ENCODE results near the gene IL1RAPL1. TPM values are rescaled to one million over a fixed set of nuclear protein-coding genes. Genes with fewer than 3 reads are reported as not detected.
"Not testable (repeated sequence)": the region's sequence is repeated elsewhere in the genome, so short reads cannot be mapped to it uniquely, and the experiment has no call there.

IL1RAPL1 gene
- total RNA-seq, 1 experiment from 2014 or later, result not detected

GRCh38 chrX:29308726-29309125 is 721.5 kb downstream of the IL1RAPL1 start:
- intact Hi-C loops (cut with micrococcal nuclease), result no loop called here
- H3K4me3 Mint-ChIP-seq (ENCODE audit: unreplicated experiment), result no peak overlapping the region
- no TSS peak for BruUV-seq (replicated peaks)
- TF ChIP-seq CTCF (IDR thresholded peaks at IDR 0.05; ENCODE audit: unreplicated experiment), result no peak
- no peaks in the 10 kb centered on the region for H3K9me3 Mint-ChIP-seq (ENCODE audit: unreplicated experiment)
- H3K36me3 Mint-ChIP-seq (ENCODE audit: insufficient read depth, unreplicated experiment), result no peaks in the 10 kb centered on the region
- H3K4me1 Mint-ChIP-seq (ENCODE audit: insufficient read depth, unreplicated experiment), result no peaks in the 10 kb centered on the region
- no peak overlapping the region for H3K27ac Mint-ChIP-seq (ENCODE audit: low read depth, unreplicated experiment)
- no peak for DNase-seq (ENCODE audit: unreplicated experiment)
- CTCF ChIA-PET, result no interaction called here
- POLR2A ChIA-PET, result no interaction called here
- H3K27me3 Mint-ChIP-seq (ENCODE audit: insufficient read depth, unreplicated experiment), result peaks cover 55% of the 10 kb centered on the region

- Mint-ChIP-seq H3K4me1 (ENCODE audit: insufficient read depth, unreplicated experiment) (no peaks in the 10 kb centered on the region), H3K27ac (ENCODE audit: low read depth, unreplicated experiment) (no peak overlapping the region), H3K9me3 (ENCODE audit: unreplicated experiment) (no peaks in the 10 kb centered on the region), H3K27me3 (ENCODE audit: insufficient read depth, unreplicated experiment) (peaks cover 25% of the 10 kb centered on the region), H3K4me3 (ENCODE audit: unreplicated experiment) (no peak overlapping the region), H3K36me3 (ENCODE audit: insufficient read depth, unreplicated experiment) (no peaks in the 10 kb centered on the region)
- no TSS peak for BruUV-seq (replicated peaks)
- DNase-seq (ENCODE audit: unreplicated experiment), result no peak
- intact Hi-C loops (cut with micrococcal nuclease), result no loop called here
- CTCF ChIA-PET, result no interaction called here
- POLR2A ChIA-PET, result no interaction called here
- TF ChIP-seq CTCF (IDR thresholded peaks at IDR 0.05; ENCODE audit: unreplicated experiment), result no peak
These were observed 728.7 kb downstream of the IL1RAPL1 start for GRCh38 chrX:29315931-29316330.

- intact Hi-C loops (cut with micrococcal nuclease), result no loop called here
- Mint-ChIP-seq H3K9me3 (ENCODE audit: unreplicated experiment) (no peaks in the 10 kb centered on the region), H3K4me3 (ENCODE audit: unreplicated experiment) (no peak overlapping the region), H3K4me1 (ENCODE audit: insufficient read depth, unreplicated experiment) (no peaks in the 10 kb centered on the region), H3K36me3 (ENCODE audit: insufficient read depth, unreplicated experiment) (no peaks in the 10 kb centered on the region), H3K27me3 (ENCODE audit: insufficient read depth, unreplicated experiment) (peaks cover 32% of the 10 kb centered on the region), H3K27ac (ENCODE audit: low read depth, unreplicated experiment) (no peak overlapping the region)
- BruUV-seq (replicated peaks), result no TSS peak
- POLR2A ChIA-PET, result no interaction called here
- CTCF ChIA-PET, result no interaction called here
- peak; percentile 30 for DNase-seq (ENCODE audit: unreplicated experiment)
- no peak for TF ChIP-seq CTCF (IDR thresholded peaks at IDR 0.05; ENCODE audit: unreplicated experiment)
These were observed 730.8 kb downstream of the IL1RAPL1 start for GRCh38 chrX:29318012-29318411.

GRCh38 chrX:29332429-29332828 is 745.2 kb downstream of the IL1RAPL1 start:
- H3K36me3 Mint-ChIP-seq (ENCODE audit: insufficient read depth, unreplicated experiment); BruUV-seq (replicated peaks); H3K27ac Mint-ChIP-seq (ENCODE audit: low read depth, unreplicated experiment); intact Hi-C loops (cut with micrococcal nuclease); POLR2A ChIA-PET; H3K4me1 Mint-ChIP-seq (ENCODE audit: insufficient read depth, unreplicated experiment); DNase-seq (ENCODE audit: unreplicated experiment); H3K4me3 Mint-ChIP-seq (ENCODE audit: unreplicated experiment); H3K27me3 Mint-ChIP-seq (ENCODE audit: insufficient read depth, unreplicated experiment); H3K9me3 Mint-ChIP-seq (ENCODE audit: unreplicated experiment): not testable (repeated sequence)
- CTCF ChIA-PET, result interaction anchor here (0.6 kb wide), 1 partner anchor 1769 kb away, joined by 3 read pairs; no protein-coding TSS in a partner anchor

GRCh38 chrX:29333091-29333490 is 745.8 kb downstream of the IL1RAPL1 start:
- H3K36me3 Mint-ChIP-seq (ENCODE audit: insufficient read depth, unreplicated experiment); H3K9me3 Mint-ChIP-seq (ENCODE audit: unreplicated experiment); CTCF ChIA-PET; H3K27ac Mint-ChIP-seq (ENCODE audit: low read depth, unreplicated experiment); DNase-seq (ENCODE audit: unreplicated experiment); intact Hi-C loops (cut with micrococcal nuclease); H3K4me3 Mint-ChIP-seq (ENCODE audit: unreplicated experiment); H3K27me3 Mint-ChIP-seq (ENCODE audit: insufficient read depth, unreplicated experiment); POLR2A ChIA-PET; BruUV-seq (replicated peaks); H3K4me1 Mint-ChIP-seq (ENCODE audit: insufficient read depth, unreplicated experiment): not testable (repeated sequence)

All from MCF 10A (cell line).